ENCODE data around the gene DOCK4.

Gene DOCK4

GRCh38 chr7:111744501-111745155, 461.6 kb downstream of the DOCK4 start:
- Histone ChIP-seq H3K4me2 (ENCODE audit: low read length, poor library complexity, severe bottlenecking) (no peak overlapping the region), H2AFZ (ENCODE audit: low read depth, low read length) (no peak overlapping the region), H3K9me3 (ENCODE audit: control insufficient read depth, low read length) (peaks cover 2% of the 10 kb centered on the region), H2AK5ac (ENCODE audit: low read length, severe bottlenecking) (no peak overlapping the region), H3K27ac (ENCODE audit: low read length, poor library complexity, severe bottlenecking) (peak overlapping the region; percentile 34), H2BK120ac (ENCODE audit: low read depth, low read length) (no peak overlapping the region), H4K8ac (ENCODE audit: low read length) (no peak overlapping the region), H3K23ac (ENCODE audit: low read length in 2 of 2) (no peak overlapping the region), H3K14ac (ENCODE audit: low read length in 2 of 2) (no peak overlapping the region), H2BK5ac (ENCODE audit: low read depth, low read length, poor library complexity, severe bottlenecking) (no peak overlapping the region), H3K36me3 (ENCODE audit: control insufficient read depth in 1 of 2, insufficient read depth in 2 of 2, low read depth in 1 of 2, low read length in 2 of 2) (peaks cover 13 to 19% of the 10 kb centered on the region in 2 experiments), H3K27me3 (ENCODE audit: control insufficient read depth in 1 of 2, insufficient read depth in 1 of 2, low read length in 2 of 2) (no peaks in the 10 kb centered on the region), H3K4me1 (ENCODE audit: control insufficient read depth, insufficient read depth, low read depth, low read length) (no peaks in the 10 kb centered on the region), H2BK12ac (ENCODE audit: low read length in 2 of 2) (no peak overlapping the region), H3K9ac (ENCODE audit: low read length) (no peak overlapping the region), H3K18ac (ENCODE audit: low read depth in 1 of 2, low read length in 2 of 2) (no peak overlapping the region), H3K4me3 (ENCODE audit: insufficient read depth in 1 of 2, low read depth in 1 of 2, low read length in 2 of 2) (no peak overlapping the region), H3K4ac (ENCODE audit: low read depth in 1 of 2, low read length in 2 of 2) (no peak overlapping the region), H2BK15ac (ENCODE audit: low read depth, poor library complexity, severe bottlenecking) (no peak overlapping the region), H3K79me1 (replicated peaks; ENCODE audit: low read length, poor library complexity, severe bottlenecking) (no peaks in the 10 kb centered on the region), H4K91ac (ENCODE audit: low read length) (no peak overlapping the region)
- 48% methylated on average over 2 of the region's 2 CpGs for WGBS
- DNase-seq = peak; percentile 17

GRCh38 chr7:111743244-111743847, 462.9 kb downstream of the DOCK4 start:
- H3K4ac ChIP-seq (ENCODE audit: low read depth in 1 of 2, low read length in 2 of 2) = no peak overlapping the region
- H3K36me3 ChIP-seq (ENCODE audit: control insufficient read depth in 1 of 2, insufficient read depth in 2 of 2, low read depth in 1 of 2, low read length in 2 of 2) = peaks cover 17 to 28% of the 10 kb centered on the region in 2 experiments
- no peak overlapping the region for H4K8ac ChIP-seq (ENCODE audit: low read length)
- no peak for DNase-seq
- H4K91ac ChIP-seq (ENCODE audit: low read length) = no peak overlapping the region
- WGBS = 90% methylated on average over 6 of the region's 7 CpGs
- no peaks in the 10 kb centered on the region for H3K9me3 ChIP-seq (ENCODE audit: control insufficient read depth, low read length)
- no peaks in the 10 kb centered on the region for H3K4me1 ChIP-seq (ENCODE audit: control insufficient read depth, insufficient read depth, low read depth, low read length)
- H3K18ac ChIP-seq (ENCODE audit: low read depth in 1 of 2, low read length in 2 of 2) = no peak overlapping the region
- H3K27me3 ChIP-seq (ENCODE audit: control insufficient read depth in 1 of 2, insufficient read depth in 1 of 2, low read length in 2 of 2) = no peaks in the 10 kb centered on the region
- H2AFZ ChIP-seq (ENCODE audit: low read depth, low read length) = no peak overlapping the region
- no peak overlapping the region for H2BK15ac ChIP-seq (ENCODE audit: low read depth, poor library complexity, severe bottlenecking)
- H2BK120ac ChIP-seq (ENCODE audit: low read depth, low read length) = no peak overlapping the region
- no peak overlapping the region for H2AK5ac ChIP-seq (ENCODE audit: low read length, severe bottlenecking)
- no peak overlapping the region for H3K14ac ChIP-seq (ENCODE audit: low read length in 2 of 2)
- no peak overlapping the region for H3K9ac ChIP-seq (ENCODE audit: low read length)
- no peak overlapping the region for H3K23ac ChIP-seq (ENCODE audit: low read length in 2 of 2)
- no peak overlapping the region for H3K4me2 ChIP-seq (ENCODE audit: low read length, poor library complexity, severe bottlenecking)
- H2BK12ac ChIP-seq (ENCODE audit: low read length in 2 of 2) = no peak overlapping the region
- H3K4me3 ChIP-seq (ENCODE audit: insufficient read depth in 1 of 2, low read depth in 1 of 2, low read length in 2 of 2) = no peak overlapping the region
- no peak overlapping the region for H3K27ac ChIP-seq (ENCODE audit: low read length, poor library complexity, severe bottlenecking)
- H2BK5ac ChIP-seq (ENCODE audit: low read depth, low read length, poor library complexity, severe bottlenecking) = no peak overlapping the region
- H3K79me1 ChIP-seq (replicated peaks; ENCODE audit: low read length, poor library complexity, severe bottlenecking) = no peaks in the 10 kb centered on the region

- H3K14ac ChIP-seq (ENCODE audit: low read length in 2 of 2) = no peak overlapping the region
- no peaks in the 10 kb centered on the region for H3K4me1 ChIP-seq (ENCODE audit: control insufficient read depth, insufficient read depth, low read depth, low read length)
- H3K9ac ChIP-seq (ENCODE audit: low read length) = no peak overlapping the region
- H2BK120ac ChIP-seq (ENCODE audit: low read depth, low read length) = no peak overlapping the region
- no peak overlapping the region for H2AFZ ChIP-seq (ENCODE audit: low read depth, low read length)
- no peak overlapping the region for H3K4me2 ChIP-seq (ENCODE audit: low read length, poor library complexity, severe bottlenecking)
- H2BK12ac ChIP-seq (ENCODE audit: low read length in 2 of 2) = no peak overlapping the region
- H3K18ac ChIP-seq (ENCODE audit: low read depth in 1 of 2, low read length in 2 of 2) = no peak overlapping the region
- no peak overlapping the region for H4K8ac ChIP-seq (ENCODE audit: low read length)
- no peak overlapping the region for H3K23ac ChIP-seq (ENCODE audit: low read length in 2 of 2)
- no peaks in the 10 kb centered on the region for H3K27me3 ChIP-seq (ENCODE audit: control insufficient read depth in 1 of 2, insufficient read depth in 1 of 2, low read length in 2 of 2)
- 53% methylated on average over 8 of the region's 8 CpGs for WGBS
- H3K4ac ChIP-seq (ENCODE audit: low read depth in 1 of 2, low read length in 2 of 2) = no peak overlapping the region
- peaks cover 2% of the 10 kb centered on the region for H3K79me1 ChIP-seq (replicated peaks; ENCODE audit: low read length, poor library complexity, severe bottlenecking)
- H3K9me3 ChIP-seq (ENCODE audit: control insufficient read depth, low read length) = no peaks in the 10 kb centered on the region
- no peak overlapping the region for H3K27ac ChIP-seq (ENCODE audit: low read length, poor library complexity, severe bottlenecking)
- no peak overlapping the region for H2BK5ac ChIP-seq (ENCODE audit: low read depth, low read length, poor library complexity, severe bottlenecking)
- H4K91ac ChIP-seq (ENCODE audit: low read length) = no peak overlapping the region
- no peak overlapping the region for H2AK5ac ChIP-seq (ENCODE audit: low read length, severe bottlenecking)
- peaks cover 17 to 30% of the 10 kb centered on the region in 2 experiments for H3K36me3 ChIP-seq (ENCODE audit: control insufficient read depth in 1 of 2, insufficient read depth in 2 of 2, low read depth in 1 of 2, low read length in 2 of 2)
- H2BK15ac ChIP-seq (ENCODE audit: low read depth, poor library complexity, severe bottlenecking) = no peak overlapping the region
- peak; percentile 73 for DNase-seq
- H3K4me3 ChIP-seq (ENCODE audit: insufficient read depth in 1 of 2, low read depth in 1 of 2, low read length in 2 of 2) = no peak overlapping the region
Measured at GRCh38 chr7:111741811-111742240, 464.4 kb downstream of the DOCK4 start.

DNA sequence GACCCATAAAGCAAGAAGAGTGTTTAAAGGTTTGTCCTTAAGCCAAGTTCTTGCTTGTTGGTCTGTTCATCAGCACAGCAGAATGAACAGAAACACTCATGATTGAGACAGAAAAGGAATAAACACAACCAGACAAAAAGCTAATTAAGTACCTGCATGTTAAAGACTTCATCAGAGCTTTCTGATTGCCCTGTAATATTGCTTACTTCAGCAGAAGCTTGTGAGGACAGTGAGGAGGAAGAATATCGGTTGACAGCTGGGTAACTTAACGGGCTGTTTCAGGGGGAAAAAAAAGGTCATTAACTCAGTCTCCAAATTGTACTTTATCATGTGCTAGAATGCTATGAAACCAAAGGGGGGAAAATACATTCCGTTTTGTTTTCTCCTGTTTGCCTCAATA, 465.3 kb downstream of the DOCK4 start:
- Histone ChIP-seq H3K14ac (ENCODE audit: low read length in 2 of 2) (no peak overlapping the region), H3K9me3 (ENCODE audit: control insufficient read depth, low read length) (no peaks in the 10 kb centered on the region), H3K27ac (ENCODE audit: low read length, poor library complexity, severe bottlenecking) (no peak overlapping the region), H3K9ac (ENCODE audit: low read length) (no peak overlapping the region), H3K4me1 (ENCODE audit: control insufficient read depth, insufficient read depth, low read depth, low read length) (no peaks in the 10 kb centered on the region), H3K4ac (ENCODE audit: low read depth in 1 of 2, low read length in 2 of 2) (no peak overlapping the region), H3K79me1 (replicated peaks; ENCODE audit: low read length, poor library complexity, severe bottlenecking) (peaks cover 2% of the 10 kb centered on the region), H2BK15ac (ENCODE audit: low read depth, poor library complexity, severe bottlenecking) (no peak overlapping the region), H3K23ac (ENCODE audit: low read length in 2 of 2) (no peak overlapping the region), H3K4me2 (ENCODE audit: low read length, poor library complexity, severe bottlenecking) (no peak overlapping the region), H2BK5ac (ENCODE audit: low read depth, low read length, poor library complexity, severe bottlenecking) (no peak overlapping the region), H3K36me3 (ENCODE audit: control insufficient read depth in 1 of 2, insufficient read depth in 2 of 2, low read depth in 1 of 2, low read length in 2 of 2) (peaks cover 17 to 30% of the 10 kb centered on the region in 2 experiments), H3K4me3 (ENCODE audit: insufficient read depth in 1 of 2, low read depth in 1 of 2, low read length in 2 of 2) (no peak overlapping the region), H2BK120ac (ENCODE audit: low read depth, low read length) (no peak overlapping the region), H4K91ac (ENCODE audit: low read length) (no peak overlapping the region), H3K18ac (ENCODE audit: low read depth in 1 of 2, low read length in 2 of 2) (no peak overlapping the region), H2BK12ac (ENCODE audit: low read length in 2 of 2) (no peak overlapping the region), H2AK5ac (ENCODE audit: low read length, severe bottlenecking) (no peak overlapping the region), H4K8ac (ENCODE audit: low read length) (no peak overlapping the region), H2AFZ (ENCODE audit: low read depth, low read length) (no peak overlapping the region), H3K27me3 (ENCODE audit: control insufficient read depth in 1 of 2, insufficient read depth in 1 of 2, low read length in 2 of 2) (no peaks in the 10 kb centered on the region)
- 94% methylated on average over 2 of the region's 3 CpGs for WGBS
- DNase-seq = no peak
